K562 (cell line): ENCODE results near the gene SIT1. TPM values are rescaled to one million over a fixed set of nuclear protein-coding genes. Genes with fewer than 3 reads are reported as not detected.
A peak's percentile ranks its signal among the peaks of the same experiment; 100 is the strongest.

Source experiments
- BDP1 ChIP-seq: IDR thresholded peaks from 3 replicates; pipeline ENCODE4 v1.6.1; 2011; ENCODE audit not compliant: insufficient read length, insufficient read depth
- E2F5 ChIP-seq: sonication (generic); formaldehyde crosslinking; IDR thresholded peaks from 2 replicates; pipeline ENCODE4 v1.8.0; 2022; ENCODE audit warnings: mild to moderate bottlenecking, missing genetic modification reagents
- ESRRA ChIP-seq: fragments of 450-650 bp; IDR thresholded peaks from 2 replicates; pipeline ENCODE4 v1.6.1; 2014; ENCODE audit warnings: low read depth, mild to moderate bottlenecking, moderate library complexity, borderline replicate concordance
- HDAC6 ChIP-seq: IDR thresholded peaks from 2 replicates; pipeline ENCODE4 v1.6.1; 2012; ENCODE audit warnings: low read depth, mild to moderate bottlenecking, control low read depth, inconsistent platforms, low read length, moderate library complexity
- MXD1 ChIP-seq: fragments of 250-450 bp; sonication (Bioruptor Pico); IDR thresholded peaks from 2 replicates; pipeline ENCODE4 v1.8.0; 2021; ENCODE audit warnings: borderline replicate concordance, mild to moderate bottlenecking, moderate library complexity; ENCODE audit not compliant: poor library complexity, severe bottlenecking
- NBN ChIP-seq: fragments of 450-650 bp; IDR thresholded peaks from 2 replicates; pipeline ENCODE4 v1.6.1; 2016; ENCODE audit warnings: low read depth, mild to moderate bottlenecking
- POLR3A ChIP-seq: IDR thresholded peaks from 2 replicates; pipeline ENCODE4 v1.6.1; 2011; ENCODE audit warnings: borderline replicate concordance, mild to moderate bottlenecking, moderate library complexity; ENCODE audit not compliant: insufficient read length, insufficient read depth; ENCODE audit errors: extremely low read depth
- SP1 ChIP-seq: sonication (generic); formaldehyde crosslinking; IDR thresholded peaks from 2 replicates; pipeline ENCODE4 v1.8.1; 2022; ENCODE audit warnings: mild to moderate bottlenecking, missing genetic modification reagents
- SUPT5H ChIP-seq: fragments of 450-650 bp; IDR thresholded peaks from 2 replicates; pipeline ENCODE4 v1.6.1; 2016
- TCF3 ChIP-seq: sonication (generic); formaldehyde crosslinking; IDR thresholded peaks from 2 replicates; pipeline ENCODE4 v1.4.0; 2020; ENCODE audit warnings: mild to moderate bottlenecking, missing genetic modification reagents
- YY1 ChIP-seq, 3 experiments: IDR thresholded peaks; 2 replicates each; pipeline ENCODE4 v1.6.1; 2011; ENCODE audit warnings: low read length in 2 of 3, mild to moderate bottlenecking in 2 of 3, moderate library complexity in 2 of 3, borderline replicate concordance in 1 of 3, control low read depth in 1 of 3, low read depth in 1 of 3; ENCODE audit not compliant: insufficient read depth in 3 of 3, insufficient replicate concordance in 2 of 3, control insufficient read depth in 1 of 3, insufficient read length in 1 of 3; ENCODE audit errors: extremely low read depth in 1 of 3
- ZBTB33 ChIP-seq: sonication (generic); formaldehyde crosslinking; IDR thresholded peaks from 2 replicates; pipeline ENCODE4 v1.8.1; 2023; ENCODE audit warnings: mild to moderate bottlenecking, missing genetic modification reagents
- ZBTB40 ChIP-seq, 2 experiments: fragments of 450-650 bp in 1 of 2; sonication (generic) in 1 of 2; formaldehyde crosslinking in 1 of 2; IDR thresholded peaks; 2 replicates each; pipeline versions ENCODE4 v1.7.1 to v1.9.0; 2016 to 2022; ENCODE audit warnings: inconsistent platforms in 1 of 2, mild to moderate bottlenecking in 1 of 2, missing genetic modification reagents in 1 of 2
- polyA plus RNA-seq, 8 experiments: library from polyadenylated mRNA; depleted of rRNA in 4 of 8; stranded (reverse) in 5 of 8; unstranded in 3 of 8; fragments of >200 nt; fragmentation: Nextera tagmentation in 2 of 8; fragmentation: Illumina TruSeq in 1 of 8; extraction: Ambion mirVana in 2 of 8; extraction: Trizol in 1 of 8; gene quantifications; 2 replicates each; pipeline versions ENCODE4 v1.2.1 to v1.2.3, GENCODE V29; 2011 to 2014; ENCODE audit warnings: inconsistent platforms in 1 of 8, missing spikeins in 1 of 8
- total RNA-seq, 7 experiments: library from RNA; depleted of rRNA in 6 of 7; stranded (reverse); fragments of >200 nt in 6 of 7; fragmentation: Illumina TruSeq in 2 of 7; extraction: Trizol in 2 of 7; gene quantifications; 2 replicates each; pipeline versions ENCODE4 v1.2.1 to v1.2.3, GENCODE V29; 2011 to 2021; ENCODE audit warnings: low replicate concordance in 1 of 7

SIT1 gene
- total and polyA plus RNA-seq, 9 of the 15 experiments (the other 6 are each of a cell fraction or from before 2014, with no cell fraction given), result not detected

- peak; percentile 84 for TF ChIP-seq ZBTB40 (IDR thresholded peaks at IDR 0.05)
- no peak for TF ChIP-seq ZBTB40 (CRISPR knock-in tag; IDR thresholded peaks at IDR 0.05)
- TF ChIP-seq NBN, result peak; percentile 85; the same call in 1 of the 2 replicates
- TF ChIP-seq SUPT5H, result peak; percentile 61
- TF ChIP-seq MXD1 (CRISPR knock-in tag), result peak; percentile 68
- TF ChIP-seq POLR3A, result peak; percentile 89
- TF ChIP-seq YY1 (IDR thresholded peaks at IDR 0.05; ENCODE audit: borderline replicate concordance in 1 of 3, control insufficient read depth in 1 of 3, extremely low read depth in 1 of 3, insufficient read depth in 3 of 3, insufficient read length in 1 of 3, insufficient replicate concordance in 2 of 3, low read depth in 1 of 3, low read length in 2 of 3), result peak in 2 of 3 experiments; percentile 56 to 62
- TF ChIP-seq ESRRA, result peak; percentile 48
- 0 out of 2 replicates have a peak, but pooled peaks have one; percentile 73 for TF ChIP-seq ZBTB33
- peak; percentile 92 for TF ChIP-seq SP1
- TF ChIP-seq E2F5 (CRISPR knock-in tag), result peak; percentile 83; the same call in 1 of the 2 replicates
- TF ChIP-seq BDP1, result peak; percentile 63
- peak; percentile 64; the same call in 1 of the 2 replicates for TF ChIP-seq HDAC6
- TF ChIP-seq TCF3 (CRISPR knock-in tag), result peak; percentile 39; the same call in 1 of the 2 replicates
These were observed 6.9 kb upstream of the SIT1 start, which contains the start of gene RMRP (continued) for GRCh38 chr9:35657546-35658136.
